HG02588 (cell line): Measurements from ENCODE around the gene SNCA.

Experiments
- ATAC-seq: cut with Tn5 transposase; IDR thresholded peaks from one replicate; pipeline ENCODE4 v1.9.1; 2021; ENCODE audit warnings: mild to moderate bottlenecking, moderate library complexity; ENCODE audit not compliant: unreplicated experiment

The SNCA gene

DNA sequence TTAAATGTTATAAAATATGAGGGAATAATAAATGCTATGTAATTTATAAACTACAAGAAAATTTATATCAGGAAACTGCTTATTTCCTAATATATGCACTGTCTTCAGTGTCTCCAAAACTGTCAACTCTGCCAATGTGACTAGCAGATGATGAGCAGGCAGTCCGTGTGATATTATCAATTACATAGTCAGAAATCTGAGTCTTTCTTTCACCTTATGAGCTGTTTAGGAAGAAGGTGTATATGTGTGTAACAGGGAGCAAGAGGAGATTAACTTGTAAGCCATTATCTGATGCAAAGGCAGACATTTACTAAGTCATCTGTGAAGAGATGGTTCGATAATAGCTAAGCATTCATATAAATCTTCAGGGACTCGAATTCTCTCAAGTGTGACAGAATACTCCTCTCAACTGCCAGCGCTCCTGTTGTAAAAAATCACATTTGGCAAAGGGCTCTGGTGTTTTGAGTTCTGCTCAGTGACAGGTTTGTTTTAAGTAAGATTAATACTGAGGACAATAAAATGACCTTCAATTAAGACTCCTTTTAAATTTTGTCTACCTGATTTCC, 79.7 kb downstream of the SNCA start:
- no peak for ATAC-seq

DNA sequence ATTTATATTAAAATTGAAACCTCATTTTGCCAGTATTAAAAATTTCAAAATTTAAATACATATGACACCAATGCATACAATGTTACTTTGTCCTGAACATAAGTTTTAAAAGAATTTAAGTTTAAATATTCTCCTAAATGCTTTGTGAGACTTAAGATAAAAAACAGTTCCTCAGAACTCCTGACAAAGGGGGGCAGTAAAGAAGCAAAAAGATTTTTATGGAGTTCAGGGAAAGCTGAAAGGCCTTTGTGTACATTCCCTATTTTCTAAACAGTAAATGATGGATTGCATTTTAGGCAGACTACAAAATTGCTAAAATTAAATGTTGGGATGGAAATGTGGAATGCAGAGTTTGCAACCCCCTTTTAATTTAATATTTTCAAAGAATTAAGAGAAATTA, 81.7 kb downstream of the SNCA start:
- ATAC-seq: no peak

DNA sequence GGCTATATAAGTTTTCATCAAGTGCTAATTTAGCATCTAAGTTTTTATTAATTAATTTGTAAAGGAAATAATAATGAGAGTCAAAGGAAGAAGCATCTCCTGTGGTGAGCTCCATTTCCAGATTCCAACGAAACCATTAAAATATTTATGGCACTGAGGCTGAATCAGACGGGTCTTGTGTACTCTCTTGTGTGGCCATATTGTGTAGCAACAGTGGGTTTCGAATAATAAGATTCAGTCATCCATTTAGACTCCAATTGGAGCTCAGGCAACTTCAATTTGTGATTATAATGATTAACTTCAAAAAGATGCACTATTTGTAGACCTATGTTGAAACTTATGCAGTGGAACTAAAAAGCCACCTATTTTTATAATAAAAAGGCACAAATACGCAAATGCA, 82.4 kb downstream of the SNCA start:
- no peak for ATAC-seq

DNA sequence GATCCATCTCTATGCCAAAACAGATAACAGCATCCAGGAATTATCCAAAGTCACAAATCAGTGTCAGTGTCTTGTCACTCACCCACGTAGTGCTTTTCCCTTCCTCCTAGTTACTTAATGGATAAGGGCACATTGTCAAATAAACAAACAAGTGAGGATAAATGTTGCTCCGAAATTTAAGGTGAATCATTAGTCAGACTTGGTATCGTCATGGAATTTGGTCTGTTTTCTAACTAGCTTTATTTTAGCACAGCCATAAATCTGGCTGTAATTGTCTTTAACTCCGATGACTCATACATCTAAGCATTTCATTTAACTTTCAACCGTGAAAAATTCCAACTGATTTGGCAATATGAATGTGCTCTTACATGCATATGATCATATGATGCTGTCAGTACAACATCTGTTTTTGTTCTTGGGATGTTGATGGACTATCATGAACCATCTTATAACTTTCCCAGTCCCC, 83.3 kb downstream of the SNCA start:
- no peak for ATAC-seq

GRCh38 chr4:89752932-89753598, 83.9 kb downstream of the SNCA start:
- ATAC-seq: no peak

DNA sequence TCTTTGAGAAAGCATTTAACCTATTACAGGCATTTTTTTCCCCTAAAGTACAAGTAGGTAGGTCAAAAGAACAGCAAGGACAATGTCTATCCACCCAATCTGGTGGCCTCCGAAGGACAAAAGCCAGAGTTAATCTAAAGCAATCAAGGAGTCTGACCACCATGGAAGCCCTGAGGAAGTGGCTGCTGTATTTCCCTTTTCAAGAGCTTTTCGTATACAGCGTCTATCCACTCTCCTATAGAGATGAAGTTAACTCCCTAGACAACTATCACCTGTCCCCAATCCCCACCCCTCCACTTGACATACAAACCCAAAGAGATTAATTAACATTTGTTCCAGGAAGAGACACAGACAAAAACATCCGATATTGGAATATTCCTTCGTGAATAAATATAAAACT, 85.5 kb downstream of the SNCA start:
- no peak for ATAC-seq

- no peak for ATAC-seq
Measured at GRCh38 chr4:89746377-89746776, 90.6 kb downstream of the SNCA start.

- ATAC-seq: no peak
Measured at GRCh38 chr4:89745708-89746107, 91.3 kb downstream of the SNCA start.

GRCh38 chr4:89744914-89745313, 92.0 kb downstream of the SNCA start:
- ATAC-seq: no peak

DNA sequence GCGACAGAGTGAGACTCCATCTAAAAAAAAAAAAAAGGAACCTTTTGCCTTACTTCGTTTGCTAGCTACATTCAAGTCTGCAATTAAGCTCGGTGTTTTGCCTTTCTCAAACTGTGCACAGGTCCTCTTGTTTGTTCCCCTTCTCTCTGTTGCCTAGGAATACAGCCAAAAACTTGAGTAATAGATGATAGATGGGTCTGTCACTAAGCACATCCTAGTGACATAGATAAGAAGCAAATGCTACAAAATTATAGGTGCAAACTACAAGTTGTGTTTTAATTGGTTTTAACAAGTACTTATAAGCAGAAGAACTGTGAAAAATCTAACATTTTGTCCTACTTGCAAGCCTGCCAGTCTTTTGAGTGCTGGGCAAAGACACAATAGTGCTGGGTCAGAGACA, 95.2 kb downstream of the SNCA start:
- ATAC-seq: no peak

DNA sequence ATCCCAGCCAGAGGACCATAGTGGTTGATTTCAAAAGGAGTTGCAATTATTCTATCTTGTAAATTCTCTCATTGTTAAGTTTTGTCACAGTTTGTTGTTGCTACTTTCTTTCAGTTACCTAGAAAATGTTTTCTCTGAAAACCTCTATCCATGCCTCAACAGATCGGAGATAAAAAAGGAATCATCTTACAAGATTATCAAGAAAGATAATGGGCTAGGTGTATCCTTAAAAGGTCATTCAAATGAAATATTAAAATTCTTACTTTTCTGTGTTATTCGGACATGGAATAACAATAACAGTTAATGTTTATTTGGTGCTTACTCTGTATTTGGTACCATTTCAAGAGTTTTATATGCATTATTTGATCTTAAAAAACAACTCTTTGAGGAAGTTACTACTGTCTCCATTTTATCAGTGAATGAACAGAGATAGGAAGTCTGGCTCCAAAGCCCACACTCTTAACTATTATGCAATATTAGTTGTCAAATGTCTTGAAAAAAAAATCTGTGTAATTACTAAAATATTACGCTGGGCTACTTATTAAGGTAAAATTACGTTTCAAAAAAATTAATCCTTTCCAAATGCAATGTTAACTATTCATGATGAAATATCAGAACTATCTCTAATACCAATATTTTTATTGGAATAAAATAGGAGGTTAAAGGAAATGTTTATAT, 97.5 kb downstream of the SNCA start:
- ATAC-seq: no peak

DNA sequence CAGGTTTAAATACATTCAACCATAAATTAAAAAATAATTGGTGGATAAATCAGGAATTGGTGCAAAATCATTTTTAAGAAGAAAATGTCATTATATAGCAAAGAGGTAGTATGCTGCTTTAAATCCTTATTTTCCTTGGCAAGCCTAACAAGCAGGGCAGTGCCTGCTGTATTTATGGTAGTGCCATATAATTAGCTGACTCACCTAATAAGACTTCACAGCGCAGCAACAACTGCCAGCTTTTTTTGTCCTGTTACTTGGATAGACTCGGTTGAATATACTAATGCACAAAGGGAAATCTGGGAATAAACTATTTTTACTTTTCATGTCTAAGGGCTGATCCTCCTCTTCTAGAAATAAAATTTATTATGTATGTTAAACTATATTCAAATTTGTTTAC, 99.1 kb downstream of the SNCA start:
- ATAC-seq: no peak

- no peak for ATAC-seq
Measured at GRCh38 chr4:89733946-89734345, 103.0 kb downstream of the SNCA start.

GRCh38 chr4:89727238-89727637, 109.7 kb downstream of the SNCA start:
- ATAC-seq: no peak

DNA sequence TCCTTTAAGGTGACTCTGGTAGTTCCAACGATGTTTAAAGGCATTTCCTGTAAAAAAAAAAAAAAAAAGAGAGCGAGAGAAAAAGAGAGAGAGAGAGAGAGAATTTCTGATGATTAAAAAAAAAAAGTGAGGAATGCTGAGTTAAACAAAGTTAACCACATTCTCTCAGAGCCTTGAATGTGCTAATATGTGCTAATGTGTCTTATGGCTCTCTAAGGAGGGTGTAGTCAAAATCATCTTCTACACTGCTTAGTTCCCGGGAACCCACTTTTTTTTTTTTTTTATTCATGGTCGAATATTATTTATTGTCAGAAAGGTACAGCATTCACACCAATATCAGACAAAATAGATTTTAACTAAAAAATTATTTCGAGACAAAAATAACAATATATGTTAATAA, 111.7 kb downstream of the SNCA start:
- no peak for ATAC-seq

GRCh38 chr4:89724716-89725115, 112.2 kb downstream of the SNCA start:
- no peak for ATAC-seq

DNA sequence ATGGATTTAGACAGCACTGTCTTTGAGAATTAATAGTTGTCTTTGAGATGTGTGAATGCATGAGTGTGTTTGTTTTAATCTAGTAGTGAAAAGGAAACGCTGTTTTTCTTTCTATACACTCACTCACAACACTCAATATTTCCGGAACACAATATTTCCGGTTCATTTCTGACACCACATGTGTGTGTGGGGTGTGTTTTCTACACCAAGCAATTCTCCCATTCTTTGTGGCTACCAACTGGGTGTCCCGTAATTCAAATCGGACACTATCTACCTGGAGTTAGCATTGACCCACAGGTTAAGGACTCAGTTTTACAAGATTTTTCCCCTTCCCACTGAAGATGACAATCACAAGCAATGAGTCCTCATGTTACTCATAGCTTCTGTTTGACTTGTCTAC, 113.9 kb downstream of the SNCA start:
- no peak for ATAC-seq

DNA sequence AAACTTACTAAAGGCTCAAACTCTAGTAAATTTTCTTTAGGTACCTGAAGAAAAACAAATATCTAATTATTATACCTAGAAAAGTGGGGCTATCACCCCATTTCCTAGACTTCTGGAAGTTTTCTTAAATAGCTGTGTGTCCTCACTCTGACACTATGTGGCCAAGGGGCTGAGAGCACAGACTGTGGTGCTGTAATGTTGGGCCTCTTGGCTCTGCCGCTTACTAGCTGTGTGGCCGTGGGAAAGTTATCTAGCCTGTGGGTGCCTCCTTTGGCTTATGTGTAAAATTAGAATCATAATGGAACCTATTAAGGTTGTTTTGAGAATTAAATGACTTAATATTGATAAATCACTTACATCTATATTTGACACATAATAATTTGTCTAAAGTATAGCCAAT, 114.4 kb downstream of the SNCA start:
- no peak for ATAC-seq

DNA sequence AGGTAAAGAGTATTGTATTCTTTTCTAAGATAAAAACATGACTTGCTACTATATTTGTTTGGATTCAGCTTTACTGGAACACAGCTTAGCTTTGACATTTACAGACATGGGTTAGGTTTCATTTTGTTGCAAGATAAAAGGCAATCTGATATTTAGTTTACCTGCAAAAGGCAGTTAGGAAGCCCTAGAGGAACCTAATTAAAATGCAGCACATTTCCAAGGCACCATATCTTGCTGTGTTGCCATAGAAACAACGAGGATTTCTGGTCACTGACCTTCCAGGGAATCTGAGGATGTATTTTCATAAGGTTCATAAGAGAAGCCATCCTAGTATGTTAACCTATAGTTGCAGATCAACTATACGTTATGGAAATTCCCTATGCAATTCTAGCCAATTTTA, 116.0 kb downstream of the SNCA start:
- ATAC-seq: no peak

DNA sequence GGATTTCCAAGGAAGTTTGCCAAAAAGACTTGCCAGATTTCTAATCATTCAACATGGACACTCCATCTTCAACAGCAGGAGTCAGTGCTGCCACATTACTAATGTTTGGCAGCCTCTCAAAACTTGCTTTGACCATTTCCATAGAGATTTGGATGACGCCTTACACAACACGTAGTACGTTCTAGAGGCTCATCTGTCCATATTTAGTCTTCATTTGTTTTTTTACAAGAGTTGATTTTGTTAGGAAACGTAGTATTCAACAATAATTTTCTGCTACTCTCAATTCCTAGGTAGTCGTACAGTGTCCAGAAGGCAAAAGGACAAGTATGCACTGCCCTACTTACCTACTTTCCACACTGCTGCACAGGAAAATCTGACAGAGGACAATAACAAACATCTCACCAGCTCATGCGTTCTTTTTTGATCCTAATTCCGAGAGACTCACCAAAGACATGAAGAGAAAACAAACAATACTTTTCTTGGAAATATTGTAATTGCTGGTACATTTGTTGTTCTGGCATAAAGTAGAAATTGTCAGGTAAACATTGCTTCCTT, 117.3 kb downstream of the SNCA start:
- ATAC-seq: no peak

GRCh38 chr4:89716893-89717292, 120.1 kb downstream of the SNCA start:
- ATAC-seq: no peak

GRCh38 chr4:89715631-89716030, 121.3 kb downstream of the SNCA start:
- ATAC-seq: no peak
